ENCODE data around the gene LCE3E.
"Not testable (repeated sequence)": the region's sequence is repeated elsewhere in the genome, so short reads cannot be mapped to it uniquely, and the experiment has no call there.

Gene LCE3E

DNA sequence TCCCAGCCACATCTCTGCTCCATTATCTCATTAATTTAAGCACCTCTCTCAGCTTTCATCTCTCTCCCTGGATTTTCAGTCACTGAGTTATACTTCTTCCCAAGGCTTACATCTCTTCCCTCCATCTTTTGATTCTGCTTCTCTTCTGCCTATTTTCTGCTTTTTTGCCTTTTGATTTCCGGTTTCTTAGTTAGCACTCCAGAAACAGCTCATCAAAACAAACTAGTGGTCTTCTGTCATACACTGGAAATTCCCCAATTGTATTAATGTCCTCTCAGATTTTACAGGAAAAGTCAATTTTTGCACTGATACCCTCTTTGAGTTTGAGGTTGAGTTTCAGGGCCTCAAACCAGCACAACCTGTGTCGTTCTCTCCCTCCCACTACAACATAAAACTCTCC is 1.5 kb downstream of the LCE3E start:
- FAIRE-seq (no peak), DNase-seq (ENCODE audit: insufficient read length, low spot score) (no peak)
- no peak for TF ChIP-seq POLR2A (IDR thresholded peaks at IDR 0.05; ENCODE audit: low read depth, low read length)
- no peak for TF ChIP-seq PAX5 (IDR thresholded peaks at IDR 0.05; ENCODE audit: insufficient read depth, low read length, severe bottlenecking)

DNA sequence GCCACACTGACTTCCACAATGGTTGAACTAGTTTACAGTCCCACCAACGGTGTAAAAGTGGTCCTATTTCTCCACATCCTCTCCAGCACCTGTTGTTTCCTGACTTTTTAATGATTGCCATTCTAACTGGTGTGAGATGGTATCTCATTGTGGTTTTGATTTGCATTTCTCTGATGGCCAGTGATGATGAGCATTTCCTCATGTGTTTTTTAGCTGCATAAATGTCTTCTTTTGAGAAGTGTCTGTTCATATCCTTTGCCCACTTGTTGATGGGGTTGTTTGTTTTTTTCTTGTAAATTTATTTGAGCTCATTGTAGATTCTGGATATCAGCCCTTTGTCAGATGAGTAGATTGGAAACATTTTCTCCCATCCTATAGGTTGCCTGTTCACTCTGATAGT is 18.2 kb downstream of the LCE3E start:
- FAIRE-seq; DNase-seq (ENCODE audit: insufficient read length, low spot score): not testable (repeated sequence)

DNA sequence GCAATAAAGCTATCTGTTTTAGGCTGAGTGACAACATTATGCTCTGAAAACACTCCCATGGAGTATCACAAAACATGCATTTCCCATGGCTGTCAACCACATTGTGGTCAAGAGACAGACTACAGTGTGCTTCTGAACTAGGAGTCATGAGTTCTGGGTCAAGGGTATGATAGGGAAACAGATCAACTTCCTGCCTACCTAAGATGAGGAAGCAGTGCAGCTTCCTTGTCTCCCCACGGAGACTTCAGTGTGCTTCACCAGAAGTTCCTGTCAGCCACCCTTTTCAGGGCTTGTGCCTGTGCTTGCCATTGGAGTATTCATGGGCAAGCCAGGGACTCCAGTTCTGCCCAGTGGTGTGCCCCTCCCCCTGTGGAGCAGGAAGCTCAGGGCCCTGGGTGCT is 19.9 kb downstream of the LCE3E start:
- DNase-seq (ENCODE audit: insufficient read length, low spot score): no peak
- FAIRE-seq: no peak
- TF ChIP-seq PAX5 (IDR thresholded peaks at IDR 0.05; ENCODE audit: insufficient read depth, low read length, severe bottlenecking) (no peak), POLR2AphosphoS5 (IDR thresholded peaks at IDR 0.05; ENCODE audit: low read depth, low read length) (no peak), POLR2A (IDR thresholded peaks at IDR 0.05; ENCODE audit: low read depth, low read length) (no peak), TAF1 (IDR thresholded peaks at IDR 0.05; ENCODE audit: low read depth, low read length) (no peak), POU2F2 (IDR thresholded peaks at IDR 0.05; ENCODE audit: low read depth, low read length) (no peak), SPI1 (IDR thresholded peaks at IDR 0.05; ENCODE audit: low read depth, low read length) (no peak)

DNA sequence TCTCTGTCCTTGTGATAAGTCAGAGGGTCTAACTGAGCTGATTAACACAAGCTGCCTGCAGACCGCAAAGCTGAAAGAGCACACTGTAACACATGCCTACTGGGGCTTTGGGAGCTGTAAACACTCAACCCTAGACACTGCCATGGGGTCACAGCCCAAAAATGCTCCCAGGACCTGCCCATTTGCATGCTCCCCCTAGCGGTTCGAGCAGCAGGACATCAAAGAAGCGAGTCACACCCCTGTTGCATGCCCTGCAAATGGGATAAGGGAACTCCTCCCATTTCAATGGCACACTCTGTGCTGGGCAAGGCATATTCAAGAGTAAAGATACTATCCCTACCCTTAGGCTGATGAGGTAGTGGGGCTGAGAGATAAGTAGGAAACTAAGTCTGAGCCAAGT is 22.8 kb downstream of the LCE3E start:
- FAIRE-seq (no peak), DNase-seq (ENCODE audit: insufficient read length, low spot score) (peak; percentile 12)
- TF ChIP-seq TAF1 (IDR thresholded peaks at IDR 0.05; ENCODE audit: low read depth, low read length) (no peak), POU2F2 (IDR thresholded peaks at IDR 0.05; ENCODE audit: low read depth, low read length) (no peak), POLR2AphosphoS5 (IDR thresholded peaks at IDR 0.05; ENCODE audit: low read depth, low read length) (no peak), SPI1 (IDR thresholded peaks at IDR 0.05; ENCODE audit: low read depth, low read length) (no peak), POLR2A (IDR thresholded peaks at IDR 0.05; ENCODE audit: low read depth, low read length) (no peak), PAX5 (IDR thresholded peaks at IDR 0.05; ENCODE audit: insufficient read depth, low read length, severe bottlenecking) (no peak)

DNA sequence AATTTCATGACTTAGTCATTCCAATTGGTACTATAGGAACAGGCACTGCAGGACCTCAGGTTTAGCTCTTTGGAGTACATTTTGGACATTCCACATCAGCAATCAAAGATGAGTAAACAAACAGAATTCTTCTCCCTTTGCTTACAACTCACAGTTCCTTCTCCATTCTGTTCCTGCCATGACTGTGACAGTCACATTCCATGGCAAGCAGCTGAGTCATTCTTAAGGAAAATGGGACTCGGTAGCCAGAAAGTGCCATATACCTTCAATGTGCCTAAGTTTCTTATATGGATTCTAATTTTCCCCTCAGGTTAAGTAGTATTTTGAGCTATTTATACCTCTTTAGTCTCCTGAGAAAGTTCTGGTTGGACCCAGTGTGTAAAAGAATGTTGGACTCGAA is 26.7 kb downstream of the LCE3E start:
- DNase-seq (ENCODE audit: insufficient read length, low spot score): no peak
- no peak for FAIRE-seq
- TF ChIP-seq TAF1 (IDR thresholded peaks at IDR 0.05; ENCODE audit: low read depth, low read length): no peak
- TF ChIP-seq PAX5 (IDR thresholded peaks at IDR 0.05; ENCODE audit: insufficient read depth, low read length, severe bottlenecking): no peak
- no peak for TF ChIP-seq POLR2A (IDR thresholded peaks at IDR 0.05; ENCODE audit: low read depth, low read length)
- no peak for TF ChIP-seq SPI1 (IDR thresholded peaks at IDR 0.05; ENCODE audit: low read depth, low read length)
- TF ChIP-seq POU2F2 (IDR thresholded peaks at IDR 0.05; ENCODE audit: low read depth, low read length): no peak
- TF ChIP-seq POLR2AphosphoS5 (IDR thresholded peaks at IDR 0.05; ENCODE audit: low read depth, low read length): no peak

DNA sequence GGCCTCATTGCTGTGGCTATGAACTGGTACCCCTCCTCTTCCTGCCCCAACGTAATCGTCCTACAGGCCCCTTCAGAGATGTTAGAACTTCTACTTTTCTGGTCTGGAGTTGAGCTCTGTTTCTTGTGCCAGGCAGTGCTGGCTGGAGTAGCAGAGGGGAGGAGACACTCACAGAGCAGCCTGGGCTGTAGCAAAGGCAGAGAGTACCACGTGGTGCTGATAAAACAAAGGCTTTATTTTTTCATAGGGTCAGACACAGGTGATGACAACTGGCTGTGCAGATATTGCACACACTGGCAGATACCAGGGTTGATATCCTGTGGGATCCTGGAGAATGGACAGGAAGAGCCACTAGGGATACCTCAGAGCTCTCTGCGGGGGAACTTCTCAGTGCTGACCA is 29.1 kb downstream of the LCE3E start:
- DNase-seq (ENCODE audit: insufficient read length, low spot score) (no peak), FAIRE-seq (no peak)
- TF ChIP-seq POU2F2 (IDR thresholded peaks at IDR 0.05; ENCODE audit: low read depth, low read length) (no peak), SPI1 (IDR thresholded peaks at IDR 0.05; ENCODE audit: low read depth, low read length) (no peak), PAX5 (IDR thresholded peaks at IDR 0.05; ENCODE audit: insufficient read depth, low read length, severe bottlenecking) (no peak), TAF1 (IDR thresholded peaks at IDR 0.05; ENCODE audit: low read depth, low read length) (no peak), POLR2AphosphoS5 (IDR thresholded peaks at IDR 0.05; ENCODE audit: low read depth, low read length) (no peak), POLR2A (IDR thresholded peaks at IDR 0.05; ENCODE audit: low read depth, low read length) (no peak)

DNA sequence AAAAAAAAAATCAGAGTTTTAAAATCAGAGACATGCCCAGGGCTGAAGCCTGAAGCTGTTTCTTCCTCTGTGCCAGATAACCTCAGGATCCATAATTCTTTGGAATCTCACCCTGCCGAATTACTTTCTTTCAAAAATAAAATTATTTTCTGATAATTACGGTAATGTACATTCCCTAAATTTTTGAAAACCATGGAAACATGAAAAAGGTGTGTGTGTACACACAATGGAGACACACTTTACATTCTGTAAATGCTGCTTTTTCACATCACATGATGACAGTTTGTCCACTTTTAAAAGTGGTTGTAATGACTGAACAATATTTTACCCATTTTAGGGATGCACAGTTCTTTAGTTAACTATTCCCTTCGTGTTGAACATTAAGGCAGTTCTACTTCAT is 30.8 kb downstream of the LCE3E start:
- TF ChIP-seq SPI1 (IDR thresholded peaks at IDR 0.05; ENCODE audit: low read depth, low read length): no peak
- no peak for TF ChIP-seq POLR2AphosphoS5 (IDR thresholded peaks at IDR 0.05; ENCODE audit: low read depth, low read length)
- TF ChIP-seq POU2F2 (IDR thresholded peaks at IDR 0.05; ENCODE audit: low read depth, low read length): no peak
- no peak for TF ChIP-seq PAX5 (IDR thresholded peaks at IDR 0.05; ENCODE audit: insufficient read depth, low read length, severe bottlenecking)
- no peak for TF ChIP-seq POLR2A (IDR thresholded peaks at IDR 0.05; ENCODE audit: low read depth, low read length)
- TF ChIP-seq TAF1 (IDR thresholded peaks at IDR 0.05; ENCODE audit: low read depth, low read length): no peak

DNA sequence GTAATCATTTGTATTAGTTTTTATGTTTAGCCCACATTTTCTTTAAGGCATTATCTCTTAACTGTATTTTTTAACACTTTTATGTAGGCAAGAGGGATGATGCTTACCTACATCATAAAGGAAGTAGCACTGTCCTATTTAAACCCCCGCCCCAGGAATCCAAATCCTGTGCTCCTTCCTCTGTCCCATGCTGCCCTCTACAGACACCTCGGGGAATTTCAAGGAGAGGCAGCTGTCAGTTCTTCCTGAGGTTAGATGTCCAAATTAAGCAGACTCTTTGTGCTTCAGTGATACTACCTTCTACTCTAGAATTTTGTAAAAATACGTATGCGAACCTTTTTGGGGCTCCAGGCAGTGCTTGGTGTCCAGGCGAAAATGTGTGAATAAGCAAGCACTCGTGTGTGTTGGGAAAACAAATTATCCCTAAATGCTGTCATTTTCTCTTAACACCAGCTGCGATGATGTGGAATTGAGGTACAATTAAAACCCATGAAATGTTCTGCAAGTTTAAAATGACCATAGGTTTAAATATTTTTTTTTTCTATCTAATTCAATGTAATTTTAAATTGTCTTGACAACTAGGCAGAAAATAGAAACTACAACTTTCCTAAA is 33.1 kb downstream of the LCE3E start:
- TF ChIP-seq POLR2AphosphoS5 (IDR thresholded peaks at IDR 0.05; ENCODE audit: low read depth, low read length) (no peak), SPI1 (IDR thresholded peaks at IDR 0.05; ENCODE audit: low read depth, low read length) (no peak), TAF1 (IDR thresholded peaks at IDR 0.05; ENCODE audit: low read depth, low read length) (no peak), PAX5 (IDR thresholded peaks at IDR 0.05; ENCODE audit: insufficient read depth, low read length, severe bottlenecking) (no peak), POLR2A (IDR thresholded peaks at IDR 0.05; ENCODE audit: low read depth, low read length) (no peak), POU2F2 (IDR thresholded peaks at IDR 0.05; ENCODE audit: low read depth, low read length) (no peak)
- FAIRE-seq (no peak), DNase-seq (ENCODE audit: insufficient read length, low spot score) (no peak)

More for the DNA sequence above, 30.8 kb downstream of the LCE3E start:
- FAIRE-seq: no peak
- no peak for DNase-seq (ENCODE audit: insufficient read length, low spot score)

DNA sequence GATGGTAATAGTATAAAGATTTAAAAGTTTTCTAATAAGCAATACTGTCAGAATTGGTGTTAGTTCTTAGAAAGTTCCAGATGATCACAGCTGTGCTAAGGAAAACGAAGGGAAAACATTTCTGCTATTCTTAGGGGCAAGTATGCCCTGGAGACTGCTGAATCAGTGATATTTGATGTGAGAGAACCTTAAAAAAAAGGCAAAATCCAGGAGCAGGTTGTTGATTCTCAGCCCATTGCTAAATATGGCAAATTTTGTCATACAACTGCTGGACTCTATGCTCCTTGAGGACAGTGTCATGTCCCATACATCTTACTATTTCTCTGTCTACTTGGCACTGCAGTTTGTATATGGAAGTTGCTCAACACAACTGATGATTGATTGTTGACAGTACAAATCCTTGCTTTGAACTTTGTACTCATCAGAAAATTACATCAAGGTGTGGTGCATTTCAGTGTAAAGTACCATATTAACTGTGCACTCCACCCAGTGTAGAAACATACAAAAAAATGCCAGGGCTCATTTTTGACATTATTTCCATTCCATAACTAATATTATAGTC is 41.4 kb downstream of the LCE3E start:
- TF ChIP-seq POLR2A (IDR thresholded peaks at IDR 0.05; ENCODE audit: low read depth, low read length): no peak
- no peak for TF ChIP-seq POU2F2 (IDR thresholded peaks at IDR 0.05; ENCODE audit: low read depth, low read length)
- TF ChIP-seq PAX5 (IDR thresholded peaks at IDR 0.05; ENCODE audit: insufficient read depth, low read length, severe bottlenecking): no peak
- no peak for TF ChIP-seq POLR2AphosphoS5 (IDR thresholded peaks at IDR 0.05; ENCODE audit: low read depth, low read length)
- no peak for TF ChIP-seq SPI1 (IDR thresholded peaks at IDR 0.05; ENCODE audit: low read depth, low read length)
- no peak for TF ChIP-seq TAF1 (IDR thresholded peaks at IDR 0.05; ENCODE audit: low read depth, low read length)
- DNase-seq (ENCODE audit: insufficient read length, low spot score) (no peak), FAIRE-seq (no peak)

DNA sequence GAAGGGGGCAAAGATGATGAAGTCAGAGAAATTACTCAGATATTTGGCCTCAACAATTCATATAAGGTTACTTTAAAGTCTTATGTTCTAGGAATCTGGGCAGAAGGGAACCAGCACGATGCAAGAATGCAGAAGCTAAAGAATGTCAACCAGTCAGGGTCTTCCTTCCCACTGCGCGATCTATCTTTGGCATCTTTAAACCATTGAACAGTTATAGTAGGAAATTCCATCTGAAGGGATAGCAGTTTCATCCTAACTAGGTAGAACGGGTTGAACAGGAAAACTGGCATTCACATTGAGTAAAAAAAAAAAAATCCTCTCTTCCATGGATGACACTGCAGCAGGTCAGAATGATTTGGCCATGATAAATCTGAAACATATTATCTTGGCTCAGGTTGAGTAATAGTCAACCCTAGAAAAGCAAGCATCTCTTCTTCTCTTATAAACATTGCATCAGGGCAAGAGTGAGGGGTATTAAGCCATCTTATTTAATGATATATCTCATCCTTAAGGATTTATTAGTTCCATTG is 46.0 kb downstream of the LCE3E start:
- TF ChIP-seq POLR2AphosphoS5 (IDR thresholded peaks at IDR 0.05; ENCODE audit: low read depth, low read length) (no peak), PAX5 (IDR thresholded peaks at IDR 0.05; ENCODE audit: insufficient read depth, low read length, severe bottlenecking) (no peak), TAF1 (IDR thresholded peaks at IDR 0.05; ENCODE audit: low read depth, low read length) (no peak), POU2F2 (IDR thresholded peaks at IDR 0.05; ENCODE audit: low read depth, low read length) (no peak), SPI1 (IDR thresholded peaks at IDR 0.05; ENCODE audit: low read depth, low read length) (no peak), POLR2A (IDR thresholded peaks at IDR 0.05; ENCODE audit: low read depth, low read length) (no peak)

More for the DNA sequence above, 46.0 kb downstream of the LCE3E start:
- FAIRE-seq: no peak
- DNase-seq (ENCODE audit: insufficient read length, low spot score): no peak
